PC-9 (cell line): ENCODE measurements around the gene AMTN. TPM values are rescaled to one million over a fixed set of nuclear protein-coding genes. Genes with fewer than 3 reads are reported as not detected.

Experiments used
- Bru-seq: library from RNA; stranded (reverse); fragments of 400-500 nt; gene quantifications from one replicate; lab custom pipeline; 2021; lab: Mats Ljungman, UMichigan
- BruChase-seq, 2 experiments: library from RNA; stranded (reverse); fragments of 400-500 nt; gene quantifications; one replicate each; lab custom pipeline; 2021; lab: Mats Ljungman, UMichigan
- BruUV-seq: library from RNA; stranded (reverse); fragments of 400-500 nt; replicated peaks from 2 replicates; lab custom pipeline; 2021; lab: Mats Ljungman, UMichigan
- CTCF ChIA-PET: fragments of 300-600 bp; sonication (Branson Sonifier 250); formaldehyde crosslinking; loops from one replicate; lab custom pipeline; 2022; ENCODE audit warnings: antibody characterized with exemption; lab: Charles Lee
- POLR2A ChIA-PET: fragments of 300-600 bp; sonication (Branson Sonifier 250); formaldehyde crosslinking; loops from one replicate; lab custom pipeline; 2022; ENCODE audit warnings: antibody characterized with exemption; ENCODE audit not compliant: unreplicated experiment; lab: Charles Lee
- DNase-seq, 2 experiments: peaks; one replicate each; pipeline versions ENCODE4 v3.0.0 to v3.0.0-alpha.2; 2015 to 2022; ENCODE audit warnings: mixed read lengths in 1 of 2
- H2AFZ ChIP-seq: fragments of 200-600 bp; sonication (generic); 2 replicates; pipeline ENCODE4 v1.8.1; 2017; ENCODE audit warnings: antibody characterized with exemption
- H3F3A ChIP-seq: fragments of 200-600 bp; sonication (generic); 2 replicates; pipeline ENCODE4 v1.8.1; 2017; ENCODE audit warnings: antibody characterized with exemption, mild to moderate bottlenecking, low read depth; ENCODE audit not compliant: insufficient read depth
- H3K27ac ChIP-seq: fragments of 200-600 bp; sonication (generic); 2 replicates; pipeline ENCODE4 v1.6.1; 2016; ENCODE audit warnings: mixed run types
- H3K27me3 ChIP-seq: fragments of 200-600 bp; sonication (generic); 2 replicates; pipeline ENCODE4 v1.6.1; 2016; ENCODE audit warnings: low read depth, mixed run types; ENCODE audit not compliant: insufficient read depth
- H3K36me3 ChIP-seq: fragments of 200-600 bp; sonication (generic); 2 replicates; pipeline ENCODE4 v1.6.1; 2016; ENCODE audit warnings: low read depth, mixed run types
- H3K4me1 ChIP-seq: fragments of 200-600 bp; sonication (generic); replicated peaks from 2 replicates; pipeline ENCODE4 v1.6.1; 2016; ENCODE audit warnings: mixed run types; ENCODE audit not compliant: insufficient read depth
- H3K4me2 ChIP-seq: fragments of 200-600 bp; sonication (generic); 2 replicates; pipeline ENCODE4 v1.6.1; 2017; ENCODE audit warnings: mixed run types
- H3K4me3 ChIP-seq: fragments of 200-600 bp; sonication (generic); 2 replicates; pipeline ENCODE4 v1.6.1; 2016; ENCODE audit warnings: mixed run types
- H3K79me2 ChIP-seq: fragments of 200-600 bp; sonication (generic); 2 replicates; pipeline ENCODE4 v1.6.1; 2017; ENCODE audit warnings: low read depth, mixed run types
- H3K9me2 ChIP-seq: fragments of 200-600 bp; sonication (generic); 2 replicates; pipeline ENCODE4 v1.8.1; 2017; ENCODE audit warnings: mild to moderate bottlenecking; ENCODE audit not compliant: insufficient read depth
- H3K9me3 ChIP-seq: fragments of 200-600 bp; sonication (generic); 2 replicates; pipeline ENCODE4 v1.8.1; 2016; ENCODE audit warnings: low read depth; ENCODE audit not compliant: insufficient read depth
- H4K20me1 ChIP-seq: fragments of 200-600 bp; sonication (generic); 2 replicates; pipeline ENCODE4 v1.8.1; 2017; ENCODE audit not compliant: insufficient read depth
- CTCF ChIP-seq: fragments of 200-600 bp; sonication (generic); conservative IDR thresholded peaks from 2 replicates; pipeline ENCODE4 v1.6.1; 2017; ENCODE audit warnings: mixed run types, antibody characterized with exemption, mild to moderate bottlenecking, moderate library complexity
- EZH2 ChIP-seq: fragments of 200-600 bp; sonication (generic); IDR thresholded peaks from 2 replicates; pipeline ENCODE4 v1.8.0; 2017; ENCODE audit warnings: antibody characterized with exemption, low read depth
- intact Hi-C: fragments of 100-400 bp; cut with micrococcal nuclease; formaldehyde crosslinking; loops from one replicate; pipeline ENCODE4 v1.10.0; 2022; ENCODE audit not compliant: unreplicated experiment
- long read RNA-seq: library from polyadenylated mRNA; stranded (forward); transcript quantifications from one replicate; pipeline ENCODE4 v2.0.0, GENCODE V29; 2022
- total RNA-seq: library from RNA; stranded (reverse); gene quantifications from 2 replicates; pipeline ENCODE4 v1.2.3, GENCODE V29; 2021

The AMTN gene
- total RNA-seq (not detected in 2 replicates), Bru-seq, nascent RNA (not detected), BruChase-seq, experiment 1, labeled RNA remaining after a 2-hour chase (not detected), BruChase-seq, experiment 2, labeled RNA remaining after a 6-hour chase (not detected)
- long read RNA-seq: 0 reads

GRCh38 chr4:70518269-70518668 is at the start of gene AMTN:
TSS of gene AMTN (plus strand) at chr4:70518569. CDS start at chr4:70518778, 209 bp downstream.
- Histone ChIP-seq H3F3A (no peaks in the 10 kb centered on the region), H3K4me1 (no peaks in the 10 kb centered on the region; the same call in 1 of the 2 replicates), H3K36me3 (no peaks in the 10 kb centered on the region), H2AFZ (no peak within 1 kb of the TSS), H3K79me2 (no peaks in the 10 kb centered on the region), H3K4me2 (no peak within 1 kb of the TSS), H3K9me2 (no peaks in the 10 kb centered on the region), H4K20me1 (no peaks in the 10 kb centered on the region), H3K27ac (no peak within 1 kb of the TSS), H3K27me3 (no peaks in the 10 kb centered on the region), H3K4me3 (no peak within 1 kb of the TSS), H3K9me3 (no peaks in the 10 kb centered on the region)
- no peak for DNase-seq
- ChIA-PET CTCF (no interaction called here), POLR2A (no interaction called here)
- BruUV-seq: no TSS peak
- intact Hi-C loops: no loop called here
- TF ChIP-seq CTCF (no peak), EZH2 (no peak)

- Histone ChIP-seq H3K4me3 (no peak within 1 kb of the TSS), H3K79me2 (no peaks in the 10 kb centered on the region), H3K4me1 (no peaks in the 10 kb centered on the region), H3K9me2 (no peaks in the 10 kb centered on the region), H3K36me3 (no peaks in the 10 kb centered on the region), H4K20me1 (no peaks in the 10 kb centered on the region), H3K4me2 (no peak within 1 kb of the TSS), H3F3A (no peaks in the 10 kb centered on the region), H3K9me3 (no peaks in the 10 kb centered on the region), H3K27me3 (no peaks in the 10 kb centered on the region), H3K27ac (no peak within 1 kb of the TSS), H2AFZ (no peak within 1 kb of the TSS)
- TF ChIP-seq CTCF: no peak
- TF ChIP-seq EZH2: no peak
- DNase-seq: no peak
- BruUV-seq: no TSS peak
- ChIA-PET CTCF (no interaction called here), POLR2A (no interaction called here)
- intact Hi-C loops: no loop called here
Observed at GRCh38 chr4:70471897-70472296, 46.5 kb upstream of the AMTN start, which contains the start of gene MUC7. TSS of gene MUC7 (plus strand) at chr4:70472197. CDS start at chr4:70474022, 1,825 bp downstream.

GRCh38 chr4:70473679-70474078 is 44.7 kb upstream of the AMTN start:
- Histone ChIP-seq H3K27me3 (no peaks in the 10 kb centered on the region), H3K36me3 (no peaks in the 10 kb centered on the region), H2AFZ (no peak overlapping the region), H4K20me1 (no peaks in the 10 kb centered on the region), H3K9me2 (no peaks in the 10 kb centered on the region), H3F3A (no peaks in the 10 kb centered on the region), H3K4me2 (no peak overlapping the region), H3K4me3 (no peak overlapping the region), H3K27ac (no peak overlapping the region), H3K79me2 (no peaks in the 10 kb centered on the region), H3K9me3 (no peaks in the 10 kb centered on the region), H3K4me1 (no peaks in the 10 kb centered on the region)
- no peak for TF ChIP-seq EZH2
- TF ChIP-seq CTCF: no peak
- ChIA-PET POLR2A (no interaction called here), CTCF (no interaction called here)
- DNase-seq: no peak
- BruUV-seq: no TSS peak
- intact Hi-C loops: no loop called here
